ENCODE measurements around the gene MEX3D. TPM values are rescaled to one million over a fixed set of nuclear protein-coding genes. Genes with fewer than 3 reads are reported as not detected.

The MEX3D gene
- 3.0 and 4.2 TPM in 2 replicates for total RNA-seq
- 1.7 TPM for total RNA-seq (2013)
- 0.69 and 0.73 TPM in 2 replicates for polyA plus RNA-seq
- polyA minus RNA-seq, result 2.5 and 4.7 TPM in 2 replicates

GRCh38 chr19:1568320-1569019 is at the start of gene MEX3D:
MEX3D (minus strand) TSS chr19:1568325; CDS start chr19:1568058, 267 bp downstream.
- no peak within 1 kb of the TSS for H3K27ac ChIP-seq (ENCODE audit: low read length in 2 of 2)
- H3K4me3 ChIP-seq (ENCODE audit: control extremely low read depth in 1 of 5, extremely low read depth in 1 of 5, insufficient read depth in 1 of 5, low read depth in 2 of 5, low read length in 4 of 5), result peak within 1 kb of the TSS in 3 of 5 experiments; percentile 29 to 56 (median 38)
- CTCF ChIA-PET, result interaction anchor here (0.7 kb wide), 2 partner anchors 166 to 907 kb away, joined by 3 to 4 read pairs; partner anchors contain the start of gene GADD45B
- intact Hi-C loops (cut with micrococcal nuclease), result loop anchor here (1.0 kb wide), 4 partner anchors 24 to 244 kb away; partner anchors contain the start of genes ATP8B3, MBD3 and PCSK4
- peaks cover 11 to 13% of the 10 kb centered on the region in 2 donors for H3K4me1 ChIP-seq (ENCODE audit: control insufficient read depth in 2 of 2, insufficient read depth in 2 of 2, low read length in 2 of 2)
- H3K9me3 ChIP-seq (ENCODE audit: control extremely low read depth in 1 of 3, control insufficient read depth in 2 of 3, insufficient read depth in 1 of 3, low read length in 2 of 3), result no peaks in the 10 kb centered on the region
- POLR2A ChIA-PET, result no interaction called here
- H3K4me3 Mint-ChIP-seq, result peak within 1 kb of the TSS; percentile 66
- H3K27ac Mint-ChIP-seq, result peak within 1 kb of the TSS; percentile 41
- peak within 1 kb of the TSS; percentile 62 for H2AFZ ChIP-seq (ENCODE audit: insufficient read depth, low read depth, low read length, poor library complexity, severe bottlenecking)
- peaks cover 2% of the 10 kb centered on the region for H3K4me1 Mint-ChIP-seq
- ATAC-seq (ENCODE audit: low read depth), result peak; percentile 94
- peaks cover 0 to 18% (median 0%) of the 10 kb centered on the region in 4 experiments for H3K27me3 ChIP-seq (replicated peaks in 1 of 4; ENCODE audit: control extremely low read depth in 1 of 4, control insufficient read depth in 3 of 4, insufficient read depth in 4 of 4, low read length in 3 of 4)
- no peaks in the 10 kb centered on the region for H3K36me3 ChIP-seq (replicated peaks in 1 of 2; ENCODE audit: control extremely low read depth in 1 of 2, control insufficient read depth in 1 of 2, extremely low read depth in 1 of 2, insufficient read depth in 2 of 2, low read length in 1 of 2)
- WGBS (ENCODE audit: insufficient coverage), result 8% methylated on average over 63 of the region's 63 CpGs
- H3K9me3 Mint-ChIP-seq (ENCODE audit: insufficient read depth), result no peaks in the 10 kb centered on the region
- H3K9ac ChIP-seq (ENCODE audit: low read length), result peak within 1 kb of the TSS; percentile 29
- peaks cover 5% of the 10 kb centered on the region for H4K20me1 ChIP-seq (ENCODE audit: control insufficient read depth, insufficient read depth, low read length, poor library complexity, severe bottlenecking)
- H3K4me2 ChIP-seq (replicated peaks; ENCODE audit: low read depth, low read length, poor library complexity, severe bottlenecking), result peak within 1 kb of the TSS; percentile 85
- peak; percentile 90 for DNase-seq
- peaks cover 3% of the 10 kb centered on the region for H3K79me2 ChIP-seq (ENCODE audit: control insufficient read depth, insufficient read depth, low read length)
- H3K27me3 Mint-ChIP-seq, result peaks cover 3% of the 10 kb centered on the region
- TF ChIP-seq CTCF (IDR thresholded peaks at IDR 0.05) (no peak), EZH2 (IDR thresholded peaks at IDR 0.05; ENCODE audit: borderline replicate concordance, insufficient read depth, low read depth, low read length, poor library complexity, severe bottlenecking) (no peak)

DNA sequence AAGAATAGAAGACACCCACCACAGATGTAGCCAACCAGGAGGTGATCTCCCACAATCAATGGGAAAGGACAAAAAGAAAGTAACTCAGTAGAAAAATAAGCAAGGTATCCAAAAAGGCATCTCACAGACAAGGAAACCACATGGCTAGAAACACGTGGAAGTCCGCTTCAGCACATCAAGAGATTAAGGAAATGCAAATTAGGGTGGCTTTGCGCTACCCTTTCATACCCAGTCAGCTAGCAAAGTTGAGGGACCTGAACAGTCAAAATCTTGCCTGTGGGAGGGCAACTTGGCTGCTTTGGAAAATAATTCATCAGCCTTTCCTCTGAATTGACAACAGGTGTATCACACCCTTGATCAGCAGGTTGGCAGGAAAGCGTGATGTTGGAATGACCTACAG is 48.8 kb upstream of the MEX3D start:
- CTCF ChIA-PET, result interaction anchor here (0.6 to 3.7 kb wide), 11 partner anchors 11 to 665 kb away, joined by 3 to 12 read pairs (median 3); no protein-coding TSS in a partner anchor
- H3K4me1 Mint-ChIP-seq, result peaks cover 28% of the 10 kb centered on the region
- 23% methylated on average over 4 of the region's 4 CpGs for WGBS (ENCODE audit: insufficient coverage)
- TF ChIP-seq EZH2 (IDR thresholded peaks at IDR 0.05; ENCODE audit: borderline replicate concordance, insufficient read depth, low read depth, low read length, poor library complexity, severe bottlenecking) (no peak), CTCF (IDR thresholded peaks at IDR 0.05) (no peak)
- ATAC-seq (ENCODE audit: low read depth) (peak; percentile 35), DNase-seq (peak; percentile 54)
- H3K9me3 ChIP-seq (ENCODE audit: control extremely low read depth in 1 of 3, control insufficient read depth in 2 of 3, insufficient read depth in 1 of 3, low read length in 2 of 3), result no peaks in the 10 kb centered on the region
- POLR2A ChIA-PET, result no interaction called here
- H4K20me1 ChIP-seq (ENCODE audit: control insufficient read depth, insufficient read depth, low read length, poor library complexity, severe bottlenecking), result peaks cover 100% of the 10 kb centered on the region
- no peaks in the 10 kb centered on the region for H3K27me3 Mint-ChIP-seq
- peaks cover 36% of the 10 kb centered on the region for H3K79me2 ChIP-seq (ENCODE audit: control insufficient read depth, insufficient read depth, low read length)
- no peaks in the 10 kb centered on the region for H3K9me3 Mint-ChIP-seq (ENCODE audit: insufficient read depth)
- peak overlapping the region; percentile 84 for H3K27ac Mint-ChIP-seq
- peaks cover 19 to 42% of the 10 kb centered on the region in 2 donors for H3K4me1 ChIP-seq (ENCODE audit: control insufficient read depth in 2 of 2, insufficient read depth in 2 of 2, low read length in 2 of 2)
- intact Hi-C loops (cut with micrococcal nuclease), result no loop called here
- no peaks in the 10 kb centered on the region for H3K27me3 ChIP-seq (replicated peaks in 1 of 4; ENCODE audit: control extremely low read depth in 1 of 4, control insufficient read depth in 3 of 4, insufficient read depth in 4 of 4, low read length in 3 of 4)
- H3K4me3 ChIP-seq (ENCODE audit: control extremely low read depth in 1 of 5, extremely low read depth in 1 of 5, insufficient read depth in 1 of 5, low read depth in 2 of 5, low read length in 4 of 5), result no peak overlapping the region
- no peak overlapping the region for H3K9ac ChIP-seq (ENCODE audit: low read length)
- H3K4me3 Mint-ChIP-seq, result peak overlapping the region; percentile 45
- peak overlapping the region; percentile 26 for H3K4me2 ChIP-seq (replicated peaks; ENCODE audit: low read depth, low read length, poor library complexity, severe bottlenecking)
- H2AFZ ChIP-seq (ENCODE audit: insufficient read depth, low read depth, low read length, poor library complexity, severe bottlenecking), result no peak overlapping the region
- H3K27ac ChIP-seq (ENCODE audit: low read length in 2 of 2), result peak overlapping the region in 1 of 2 donors; percentile 2
- H3K36me3 ChIP-seq (replicated peaks in 1 of 2; ENCODE audit: control extremely low read depth in 1 of 2, control insufficient read depth in 1 of 2, extremely low read depth in 1 of 2, insufficient read depth in 2 of 2, low read length in 1 of 2), result peaks cover 0 to 83% of the 10 kb centered on the region in 2 experiments
